Suprapubic skin (tissue), 4 donors: Measurements from ENCODE around the gene CTNND2.

Source experiments
- CTCF ChIP-seq, 2 donors: fragments of 200-600 bp in 1 of 2; fragments of 450-650 bp in 1 of 2; sonication (generic) in 1 of 2; IDR thresholded peaks; one replicate each; pipeline ENCODE4 v1.5.1; 2016 to 2019; ENCODE audit warnings: antibody characterized with exemption in 2 of 2, mild to moderate bottlenecking in 1 of 2, moderate library complexity in 1 of 2
- POLR2A ChIP-seq, 2 donors: fragments of 450-650 bp; IDR thresholded peaks; one replicate each; pipeline ENCODE4 v1.6.1; 2017; ENCODE audit warnings: antibody characterized with exemption in 2 of 2, mild to moderate bottlenecking in 2 of 2, moderate library complexity in 2 of 2
- POLR2AphosphoS5 ChIP-seq, 3 donors: sonication (generic); formaldehyde crosslinking; IDR thresholded peaks; one replicate each; pipeline ENCODE4 v1.6.1; 2017; ENCODE audit warnings: antibody characterized with exemption in 3 of 3

- no peak for TF ChIP-seq CTCF (IDR thresholded peaks at IDR 0.05)
- no peak for TF ChIP-seq POLR2A (IDR thresholded peaks at IDR 0.05)
- TF ChIP-seq POLR2AphosphoS5 (IDR thresholded peaks at IDR 0.05) = no peak
Measured at GRCh38 chr5:10936081-10936855, 968.0 kb downstream of the CTNND2 start.
